OCI-LY3 (cell line): ENCODE measurements around the gene FBXO42.

Experiments used
- H2AFZ ChIP-seq: fragments of 200-600, 300-600 bp; shearing (Covaris generic); 2 replicates; pipeline ENCODE4 v1.6.0; 2014; ENCODE audit warnings: antibody characterized with exemption, low read depth, low read length
- H3K27ac ChIP-seq: fragments of 200-600, 300-600 bp; sonication (generic); 2 replicates; pipeline ENCODE4 v1.5.1; 2014; ENCODE audit warnings: mild to moderate bottlenecking, low read length, moderate library complexity, mixed read lengths
- H3K27me3 ChIP-seq: fragments of 200-600, 300-600 bp; sonication (generic); 2 replicates; pipeline ENCODE4 v1.6.1; 2014; ENCODE audit warnings: low read depth, low read length, mixed read lengths
- H3K36me3 ChIP-seq: fragments of 200-600, 300-600 bp; sonication (generic); replicated peaks from 2 replicates; pipeline ENCODE3; 2014; ENCODE audit warnings: low read depth, low read length, mixed read lengths
- H3K4me1 ChIP-seq: fragments of 300-600, 200-600 bp; sonication (generic); 2 replicates; pipeline ENCODE4 v1.6.1; 2014; ENCODE audit warnings: low read length, mixed read lengths
- H3K4me2 ChIP-seq: fragments of 200-600, 300-600 bp; sonication (generic); 2 replicates; pipeline ENCODE4 v1.6.1; 2014; ENCODE audit warnings: low read length, mixed read lengths
- H3K4me3 ChIP-seq: fragments of 300-600, 200-600 bp; sonication (generic); 2 replicates; pipeline ENCODE4 v1.5.1; 2014; ENCODE audit warnings: antibody characterized with exemption, mild to moderate bottlenecking, low read length, moderate library complexity
- H3K79me2 ChIP-seq: fragments of 300-600, 200-600 bp; shearing (Covaris generic); 2 replicates; pipeline ENCODE4 v1.6.1; 2014; ENCODE audit warnings: mild to moderate bottlenecking, low read length, mixed read lengths
- H3K9ac ChIP-seq: fragments of 300-600, 200-600 bp; shearing (Covaris generic); 2 replicates; pipeline ENCODE4 v1.6.0; 2014; ENCODE audit warnings: mild to moderate bottlenecking, low read length, moderate library complexity
- H3K9me3 ChIP-seq: fragments of 200-600, 300-600 bp; shearing (Covaris generic); 2 replicates; pipeline ENCODE4 v1.6.1; 2014; ENCODE audit warnings: low read length, mixed read lengths; ENCODE audit not compliant: insufficient read depth
- H4K20me1 ChIP-seq: fragments of 200-600, 300-600 bp; sonication (generic); 2 replicates; pipeline ENCODE4 v1.6.1; 2016; ENCODE audit warnings: low read length, mixed read lengths; ENCODE audit not compliant: insufficient read depth
- EZH2phosphoT487 ChIP-seq: fragments of 200-600 bp; shearing (Covaris generic); IDR thresholded peaks from 2 replicates; pipeline ENCODE4 v1.6.1; 2018; ENCODE audit warnings: antibody characterized with exemption, mixed run types, low read depth
- TF ChIP-seq, protein P1 (sequence below): fragments of 200-600, 300-600 bp; sonication (generic); IDR thresholded peaks from 2 replicates; pipeline ENCODE4 v1.5.1; 2014; ENCODE audit warnings: antibody characterized with exemption, low read length, low read depth

FBXO42 gene

DNA sequence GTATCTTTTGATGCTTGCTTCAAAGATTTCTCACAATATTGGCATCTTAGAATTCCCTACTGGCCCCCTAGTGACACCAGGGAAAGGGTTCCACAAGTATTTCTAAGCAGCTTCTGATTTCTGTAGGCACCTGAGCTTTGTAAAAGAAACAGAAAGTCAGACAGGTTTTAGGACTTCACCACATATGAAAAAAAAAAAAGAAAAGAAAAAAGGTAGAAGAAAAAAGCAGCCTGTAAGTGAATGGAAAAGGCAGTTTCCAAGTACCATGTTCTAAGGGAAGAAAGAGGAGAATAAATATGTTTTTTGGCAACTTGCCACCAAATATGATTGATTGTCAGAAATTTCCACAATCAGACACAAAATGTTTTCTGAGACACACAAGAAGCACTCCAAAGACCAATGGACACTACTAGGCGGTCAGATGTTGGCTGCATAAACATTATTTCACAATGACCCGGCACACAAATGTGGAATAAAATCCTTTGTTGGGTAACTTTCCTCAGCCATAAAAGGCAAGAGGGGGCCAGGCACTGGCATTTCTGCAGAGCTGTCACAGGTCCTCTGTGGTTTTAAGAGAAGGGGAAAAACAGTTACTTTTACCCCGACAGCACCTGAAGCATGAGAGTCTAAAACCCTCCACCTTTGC lies 102.6 kb downstream of the FBXO42 start:
- Histone ChIP-seq H3K79me2 (no peaks in the 10 kb centered on the region), H3K9ac (no peak overlapping the region), H3K36me3 (peaks cover 11% of the 10 kb centered on the region), H3K4me2 (0 out of 2 replicates have a peak overlapping the region, but pooled peaks have one; percentile 23), H3K4me1 (peaks cover 18% of the 10 kb centered on the region), H2AFZ (no peak overlapping the region), H3K27ac (peak overlapping the region; percentile 46; the same call in 1 of the 2 replicates), H3K9me3 (no peaks in the 10 kb centered on the region), H3K4me3 (no peak overlapping the region), H3K27me3 (no peaks in the 10 kb centered on the region), H4K20me1 (no peaks in the 10 kb centered on the region)
- TF ChIP-seq, protein P1, sequence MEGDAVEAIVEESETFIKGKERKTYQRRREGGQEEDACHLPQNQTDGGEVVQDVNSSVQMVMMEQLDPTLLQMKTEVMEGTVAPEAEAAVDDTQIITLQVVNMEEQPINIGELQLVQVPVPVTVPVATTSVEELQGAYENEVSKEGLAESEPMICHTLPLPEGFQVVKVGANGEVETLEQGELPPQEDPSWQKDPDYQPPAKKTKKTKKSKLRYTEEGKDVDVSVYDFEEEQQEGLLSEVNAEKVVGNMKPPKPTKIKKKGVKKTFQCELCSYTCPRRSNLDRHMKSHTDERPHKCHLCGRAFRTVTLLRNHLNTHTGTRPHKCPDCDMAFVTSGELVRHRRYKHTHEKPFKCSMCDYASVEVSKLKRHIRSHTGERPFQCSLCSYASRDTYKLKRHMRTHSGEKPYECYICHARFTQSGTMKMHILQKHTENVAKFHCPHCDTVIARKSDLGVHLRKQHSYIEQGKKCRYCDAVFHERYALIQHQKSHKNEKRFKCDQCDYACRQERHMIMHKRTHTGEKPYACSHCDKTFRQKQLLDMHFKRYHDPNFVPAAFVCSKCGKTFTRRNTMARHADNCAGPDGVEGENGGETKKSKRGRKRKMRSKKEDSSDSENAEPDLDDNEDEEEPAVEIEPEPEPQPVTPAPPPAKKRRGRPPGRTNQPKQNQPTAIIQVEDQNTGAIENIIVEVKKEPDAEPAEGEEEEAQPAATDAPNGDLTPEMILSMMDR: no peak
- TF ChIP-seq EZH2phosphoT487: no peak

DNA sequence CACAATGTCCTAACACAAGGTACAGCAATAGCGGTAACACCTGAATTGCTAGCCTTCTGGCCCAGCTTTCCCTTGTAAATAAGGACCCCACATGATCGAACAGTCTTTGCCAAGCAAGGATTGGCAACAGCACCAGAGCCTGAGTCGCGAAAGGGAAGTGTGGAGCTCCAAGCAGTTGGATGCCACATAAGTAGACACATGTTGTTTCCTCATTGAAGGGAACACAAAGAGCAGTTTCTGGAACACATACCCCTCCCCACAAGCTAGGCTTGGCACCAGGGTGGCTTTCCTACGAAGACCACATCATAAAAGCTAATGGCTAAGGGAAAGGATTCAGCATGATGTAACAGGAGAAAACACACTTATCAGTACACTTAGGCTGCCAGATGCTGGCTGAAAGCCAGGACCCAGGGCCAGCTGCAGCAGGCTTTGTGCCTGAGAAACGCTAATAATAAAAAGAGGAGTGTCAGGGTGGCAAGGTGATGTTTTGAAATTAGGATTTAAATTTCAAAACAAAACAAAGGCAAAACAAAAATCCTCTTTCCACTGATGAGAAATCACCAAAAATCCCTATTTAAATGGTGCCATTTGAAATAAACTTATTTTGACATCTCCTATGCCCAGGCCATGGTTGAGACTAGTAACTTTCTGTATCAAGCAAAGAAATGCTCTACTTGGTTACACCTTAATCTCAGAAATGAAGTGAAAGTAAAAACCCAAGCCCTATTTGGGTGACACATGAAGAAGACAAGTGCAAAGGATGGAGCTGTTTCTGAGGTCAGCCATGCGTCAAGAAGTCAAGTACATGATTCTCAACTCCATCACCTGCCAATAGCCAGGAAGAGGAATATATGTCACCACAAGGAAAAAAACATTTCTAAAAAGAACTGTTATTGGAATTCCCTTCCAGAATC lies 103.4 kb downstream of the FBXO42 start:
- H3K9me3 ChIP-seq: no peaks in the 10 kb centered on the region
- peaks cover 9% of the 10 kb centered on the region for H3K36me3 ChIP-seq
- H3K4me2 ChIP-seq: peak overlapping the region; percentile 23; the same call in 1 of the 2 replicates
- no peaks in the 10 kb centered on the region for H3K27me3 ChIP-seq
- H4K20me1 ChIP-seq: no peaks in the 10 kb centered on the region
- no peak overlapping the region for H3K4me3 ChIP-seq
- H3K9ac ChIP-seq: no peak overlapping the region
- H2AFZ ChIP-seq: no peak overlapping the region
- H3K27ac ChIP-seq: peak overlapping the region; percentile 46
- no peaks in the 10 kb centered on the region for H3K79me2 ChIP-seq
- TF ChIP-seq, protein P1: no peak
- no peak for TF ChIP-seq EZH2phosphoT487
- peaks cover 18% of the 10 kb centered on the region for H3K4me1 ChIP-seq

GRCh38 chr1:16248007-16248436 lies 104.3 kb downstream of the FBXO42 start:
- Histone ChIP-seq H3K4me2 (no peak overlapping the region), H3K4me3 (no peak overlapping the region), H3K27me3 (no peaks in the 10 kb centered on the region), H3K36me3 (peaks cover 6% of the 10 kb centered on the region), H3K4me1 (peaks cover 18% of the 10 kb centered on the region), H3K9ac (no peak overlapping the region), H3K9me3 (no peaks in the 10 kb centered on the region), H2AFZ (no peak overlapping the region), H3K27ac (no peak overlapping the region), H4K20me1 (no peaks in the 10 kb centered on the region), H3K79me2 (no peaks in the 10 kb centered on the region)
- TF ChIP-seq, protein P1: no peak
- no peak for TF ChIP-seq EZH2phosphoT487

DNA sequence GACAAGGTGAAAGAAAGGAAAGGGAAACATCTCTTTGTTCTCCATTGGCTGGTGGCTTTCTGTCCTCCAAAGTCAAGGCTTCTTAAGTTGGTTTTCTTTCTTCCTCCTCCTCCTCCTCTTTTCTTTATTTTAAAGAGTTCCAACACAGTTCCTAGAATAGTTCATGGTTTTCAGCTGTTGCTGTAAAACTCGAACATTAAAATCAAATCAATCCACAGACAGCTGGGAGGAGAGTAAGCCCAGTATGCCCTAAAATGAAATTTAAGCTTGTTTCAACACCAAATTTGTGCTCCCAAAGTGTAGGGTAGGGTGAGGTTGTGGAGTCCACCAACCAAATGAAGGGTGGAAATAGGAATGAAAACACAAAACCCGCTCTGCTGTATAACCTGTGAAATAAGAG lies 104.8 kb downstream of the FBXO42 start:
- Histone ChIP-seq H3K79me2 (no peaks in the 10 kb centered on the region), H4K20me1 (no peaks in the 10 kb centered on the region), H3K27ac (no peak overlapping the region), H2AFZ (no peak overlapping the region), H3K9me3 (no peaks in the 10 kb centered on the region), H3K4me1 (peaks cover 18% of the 10 kb centered on the region), H3K36me3 (peaks cover 6% of the 10 kb centered on the region), H3K4me3 (no peak overlapping the region), H3K9ac (no peak overlapping the region), H3K27me3 (no peaks in the 10 kb centered on the region), H3K4me2 (no peak overlapping the region)
- no peak for TF ChIP-seq EZH2phosphoT487
- TF ChIP-seq, protein P1: no peak
